AG04449 (cell line): ENCODE measurements around the gene RNF183.

Source experiments
- CTCF ChIA-PET: fragments of 350-600 bp; formaldehyde crosslinking; extraction: SDS; loops from one replicate; lab custom pipeline; 2021; ENCODE audit warnings: antibody characterized with exemption; lab: Yijun Ruan, JAX
- POLR2A ChIA-PET: fragments of 400-600, 350-600 bp; formaldehyde crosslinking; extraction: SDS; loops from one replicate; lab custom pipeline; 2020; ENCODE audit warnings: antibody characterized with exemption, inconsistent platforms; lab: Yijun Ruan, JAX
- DNase-seq: peaks from one replicate; pipeline ENCODE4 v3.0.0-alpha.2; 2010; ENCODE audit warnings: low read depth, low spot score
- H3K4me3 ChIP-seq: 2 replicates; pipeline ENCODE4 v1.5.1; 2011; ENCODE audit warnings: low read depth, mild to moderate bottlenecking, control low read depth, low read length
- CTCF ChIP-seq: IDR thresholded peaks from one replicate; pipeline ENCODE4 v1.5.1; 2011; ENCODE audit warnings: mild to moderate bottlenecking, moderate library complexity, low read length, control low read depth, inconsistent platforms; ENCODE audit not compliant: insufficient read depth; ENCODE audit errors: missing control alignments

Gene RNF183

DNA sequence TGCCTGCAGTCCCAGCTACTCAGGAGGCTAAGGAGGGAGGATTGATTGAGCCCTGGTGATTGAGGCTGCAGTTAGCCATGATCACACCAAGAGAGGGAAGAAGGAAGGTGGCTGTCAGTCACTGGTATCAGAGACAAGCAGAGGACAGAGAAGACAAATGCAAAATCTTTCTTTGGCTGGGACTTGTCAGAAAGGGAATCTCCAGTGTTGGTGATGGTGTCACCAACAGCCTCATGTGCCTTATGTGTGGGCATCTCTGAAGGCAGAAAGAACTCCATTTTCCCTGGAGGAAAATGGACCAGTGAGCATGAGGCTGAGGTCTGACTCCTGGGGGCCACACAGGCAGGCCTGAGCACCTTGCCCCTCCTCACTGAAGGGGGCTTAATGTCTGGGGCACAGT is 12.1 kb upstream of the RNF183 start:
- ChIA-PET CTCF (interaction anchor here (1.4 to 1.5 kb wide), 3 partner anchors 7 to 86 kb away, joined by 3 read pairs; partner anchors contain the start of genes ALAD and CDC26), POLR2A (no interaction called here)
- DNase-seq: no peak
- no peak for TF ChIP-seq CTCF
- H3K4me3 ChIP-seq: no peak overlapping the region

DNA sequence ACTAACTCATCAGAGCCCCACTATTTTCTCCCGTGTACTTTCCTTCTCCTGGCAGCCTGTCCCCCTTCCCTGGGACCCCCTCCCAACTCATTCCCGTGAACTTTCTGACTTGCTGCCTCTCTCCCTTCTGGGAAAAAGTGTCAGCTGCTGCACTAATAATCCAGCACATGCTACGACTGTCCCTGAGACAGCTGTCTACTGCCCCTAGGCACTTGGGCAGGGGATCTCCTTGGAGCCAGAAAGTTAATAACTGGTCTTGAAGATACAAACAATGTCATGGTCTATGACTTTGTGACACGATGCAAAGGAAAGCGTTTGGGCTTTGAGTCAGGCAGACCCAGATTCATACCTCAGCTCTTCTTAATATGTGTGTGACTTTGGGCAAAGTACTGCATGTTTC is 10.1 kb upstream of the RNF183 start:
- CTCF ChIA-PET: interaction anchor here (0.6 to 7.0 kb wide), 2 partner anchors 77 to 93 kb away, joined by 3 to 132 read pairs; partner anchors contain the start of genes C9orf43 and POLE3
- no peak overlapping the region for H3K4me3 ChIP-seq
- POLR2A ChIA-PET: no interaction called here
- no peak for TF ChIP-seq CTCF
- DNase-seq: no peak

GRCh38 chr9:113311961-113312360 is 8.8 kb upstream of the RNF183 start:
- DNase-seq: no peak
- H3K4me3 ChIP-seq: no peak overlapping the region
- no peak for TF ChIP-seq CTCF
- POLR2A ChIA-PET: no interaction called here
- CTCF ChIA-PET: interaction anchor here (0.6 to 7.0 kb wide), 15 partner anchors 9 to 344 kb away, joined by 3 to 132 read pairs (median 4); partner anchors contain the start of genes ALAD, BSPRY, C9orf43 and POLE3

DNA sequence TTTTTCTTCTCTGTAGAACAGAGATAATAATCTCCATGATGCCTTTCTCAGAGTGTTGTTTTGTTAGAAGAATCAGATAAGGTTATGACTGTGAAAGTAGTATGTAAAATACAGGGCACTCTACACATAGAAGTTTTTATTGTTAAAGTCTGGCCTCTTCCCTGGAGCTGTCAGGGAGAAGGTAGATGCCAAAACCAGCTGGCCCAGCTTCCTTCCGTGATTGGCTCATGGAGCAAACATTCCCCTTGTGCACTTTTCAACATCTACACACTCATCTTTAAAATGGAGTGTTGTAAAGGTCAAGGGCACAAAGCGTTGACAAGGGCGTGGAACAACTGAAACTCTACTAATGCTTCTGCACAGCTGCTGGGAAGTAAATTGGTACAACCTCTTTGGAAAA is 7.4 kb upstream of the RNF183 start:
- DNase-seq: no peak
- no peak for TF ChIP-seq CTCF
- ChIA-PET POLR2A (no interaction called here), CTCF (interaction anchor here (1.0 to 7.0 kb wide), 14 partner anchors 9 to 346 kb away, joined by 3 to 132 read pairs (median 10); partner anchors contain the start of genes ALAD, BSPRY, C9orf43 and CDC26)
- no peak overlapping the region for H3K4me3 ChIP-seq

DNA sequence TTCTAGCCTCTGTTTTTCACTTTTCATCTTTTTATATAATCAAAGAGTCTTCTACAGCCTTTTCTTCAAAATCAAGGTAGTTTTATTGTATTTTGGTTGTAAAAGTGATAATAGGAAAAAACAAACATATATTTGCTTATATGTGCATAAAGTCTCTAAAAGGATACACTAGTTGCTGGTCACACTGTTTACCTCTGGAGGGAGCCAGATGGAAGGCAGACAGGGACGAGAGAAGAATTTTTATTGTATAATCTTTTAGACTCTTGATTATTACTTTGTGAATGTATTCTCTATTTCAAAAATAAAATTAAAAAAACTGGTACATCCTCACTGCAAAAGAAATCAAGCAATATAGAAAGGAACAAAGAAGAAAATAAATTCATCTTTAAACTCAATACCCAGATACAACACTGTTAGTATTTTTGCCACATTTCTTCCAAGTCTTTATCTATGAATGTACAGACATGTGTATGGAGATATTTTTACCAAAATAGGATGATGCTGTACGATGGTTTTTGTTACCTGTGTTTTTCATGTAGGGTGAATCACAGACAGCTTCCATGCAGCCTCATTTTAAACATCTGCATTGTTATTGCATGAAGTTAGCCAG is 6.1 kb upstream of the RNF183 start:
- ChIA-PET CTCF (interaction anchor here (0.7 to 7.0 kb wide), 16 partner anchors 9 to 741 kb away, joined by 3 to 132 read pairs (median 7); partner anchors contain the start of genes ALAD, BSPRY, C9orf43 and POLE3), POLR2A (no interaction called here)
- no peak overlapping the region for H3K4me3 ChIP-seq
- peak; percentile 55 for TF ChIP-seq CTCF
- DNase-seq: no peak

DNA sequence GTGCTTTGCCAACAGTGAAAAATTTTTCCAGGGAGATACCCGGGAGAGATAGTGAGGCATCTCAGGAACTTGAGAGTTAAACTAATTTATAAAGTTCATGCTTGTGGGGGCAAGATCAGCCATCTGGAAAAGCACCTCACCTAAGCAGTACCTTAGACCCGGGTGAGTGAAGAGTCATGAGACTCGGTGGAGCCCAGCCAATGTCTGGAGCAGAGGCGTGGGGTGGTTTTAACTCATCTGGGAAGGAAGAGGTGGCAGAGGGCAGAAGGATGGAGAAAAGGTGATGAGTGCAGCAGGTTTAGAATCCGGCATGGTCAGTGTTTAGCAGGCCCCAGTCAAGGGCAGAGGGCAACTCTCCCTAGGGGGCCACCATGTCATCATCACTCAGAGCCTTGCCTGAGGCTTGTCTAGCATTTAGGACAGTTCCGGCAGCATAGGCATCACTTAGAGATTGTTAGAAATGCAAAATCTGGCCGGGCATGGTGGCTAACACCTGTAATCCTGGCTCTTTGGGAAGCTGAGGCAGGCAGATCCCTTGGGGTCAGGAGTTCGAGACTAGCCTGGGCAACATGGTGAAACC is 4.3 kb upstream of the RNF183 start:
- no peak overlapping the region for H3K4me3 ChIP-seq
- POLR2A ChIA-PET: no interaction called here
- DNase-seq: no peak
- CTCF ChIA-PET: interaction anchor here (1.0 to 7.0 kb wide), 9 partner anchors 8 to 353 kb away, joined by 3 to 132 read pairs (median 8); partner anchors contain the start of genes C9orf43, POLE3 and WDR31
- TF ChIP-seq CTCF: no peak
